Measurements from ENCODE around the gene BSN.
"Not testable (repeated sequence)": the region's sequence is repeated elsewhere in the genome, so short reads cannot be mapped to it uniquely, and the experiment has no call there.

Gene BSN

GRCh38 chr3:49695350-49696015 is 141.2 kb downstream of the BSN start:
- DNase-seq (ENCODE audit: low read depth) = not testable (repeated sequence)

DNA sequence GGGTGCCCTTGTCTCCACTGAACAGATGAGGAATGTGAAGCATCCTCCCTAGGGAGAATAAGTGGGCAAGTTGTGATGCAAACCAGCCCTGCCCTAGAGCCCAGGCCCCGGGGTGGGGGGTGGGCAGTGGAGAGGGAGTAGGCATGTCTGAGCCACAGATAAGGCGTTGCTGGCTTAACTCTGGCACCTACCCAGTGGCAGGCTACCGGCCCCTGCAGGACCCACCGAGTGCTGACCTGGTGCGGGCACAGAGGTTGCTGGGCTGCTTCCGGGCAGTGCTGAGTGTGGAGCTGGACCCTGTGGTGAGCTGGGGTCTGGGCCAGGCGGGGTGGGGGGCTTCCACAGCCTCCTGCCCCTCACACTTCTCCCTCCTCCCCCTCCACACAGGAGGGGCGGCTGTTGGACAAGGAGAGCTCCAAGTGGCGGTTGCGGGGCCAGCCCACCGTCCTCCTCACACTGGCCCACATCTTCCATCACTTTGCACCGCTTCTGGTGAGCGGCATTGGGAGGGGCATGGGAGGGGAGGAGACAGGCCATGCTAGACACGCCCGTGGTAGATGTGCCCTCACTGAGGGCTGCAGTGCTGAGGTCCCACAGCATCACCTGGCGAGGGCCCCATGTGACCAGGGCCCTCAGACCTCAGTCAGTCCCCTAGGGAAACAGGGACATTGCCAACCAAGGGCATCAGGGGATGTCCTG is 145.2 kb downstream of the BSN start:
- no peak for DNase-seq (ENCODE audit: low read depth)

DNA sequence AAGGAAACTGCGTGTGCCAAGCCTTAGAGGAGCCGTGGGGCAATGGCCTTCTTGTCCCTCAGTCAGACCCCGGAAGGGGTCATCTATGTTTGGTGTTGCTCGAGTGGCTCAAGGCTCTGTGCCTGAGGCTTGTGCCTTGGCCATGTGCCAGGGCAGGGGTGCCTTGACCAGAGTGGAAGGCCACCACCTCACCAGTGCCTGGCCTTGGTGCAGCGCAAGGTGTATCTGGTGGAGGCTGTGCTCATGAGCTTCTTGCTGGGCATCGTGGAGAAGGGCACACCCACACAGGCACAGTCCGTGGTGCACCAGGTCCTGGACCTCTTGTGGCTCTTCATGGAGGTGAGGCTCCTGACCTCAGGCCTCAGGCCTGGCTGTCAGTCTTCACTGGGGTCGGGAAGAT is 145.7 kb downstream of the BSN start:
- no peak for DNase-seq (ENCODE audit: low read depth)

DNA sequence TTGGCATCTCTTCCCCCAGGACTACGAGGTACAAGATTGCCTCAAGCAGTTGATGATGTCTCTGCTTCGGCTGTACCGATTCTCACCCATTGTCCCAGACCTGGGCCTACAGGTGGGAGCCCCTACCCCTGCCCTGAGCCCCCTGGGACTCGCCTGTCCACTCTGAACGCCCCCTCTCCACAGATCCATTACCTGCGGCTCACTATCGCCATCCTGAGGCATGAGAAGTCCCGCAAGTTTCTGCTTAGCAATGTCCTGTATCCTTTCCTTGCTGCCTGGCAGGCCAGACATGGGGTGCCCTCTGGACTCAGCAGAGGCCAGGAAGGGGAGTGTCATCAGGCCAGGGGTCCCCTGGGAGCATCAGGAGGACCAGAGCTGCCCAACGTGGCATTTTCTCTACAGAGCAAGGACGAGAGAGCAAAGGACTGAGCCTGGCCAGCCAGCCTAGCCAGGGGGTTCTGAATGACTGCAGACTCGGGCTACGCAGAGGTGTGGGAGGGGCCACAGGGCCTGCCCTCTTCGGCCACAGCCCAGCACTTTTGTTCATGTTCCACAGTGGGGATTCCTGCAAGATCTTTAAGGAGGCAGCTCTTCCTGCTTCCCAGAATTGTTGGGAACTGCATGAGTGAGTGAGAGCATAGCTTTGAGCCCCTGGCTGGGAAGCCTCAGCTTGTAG is 146.3 kb downstream of the BSN start:
- DNase-seq (ENCODE audit: low read depth) = no peak

GRCh38 chr3:49701388-49702077 is 147.3 kb downstream of the BSN start:
- no peak for DNase-seq (ENCODE audit: low read depth)

- no peak for DNase-seq (ENCODE audit: low read depth)
Observed at GRCh38 chr3:49702672-49703071, 148.4 kb downstream of the BSN start.

DNA sequence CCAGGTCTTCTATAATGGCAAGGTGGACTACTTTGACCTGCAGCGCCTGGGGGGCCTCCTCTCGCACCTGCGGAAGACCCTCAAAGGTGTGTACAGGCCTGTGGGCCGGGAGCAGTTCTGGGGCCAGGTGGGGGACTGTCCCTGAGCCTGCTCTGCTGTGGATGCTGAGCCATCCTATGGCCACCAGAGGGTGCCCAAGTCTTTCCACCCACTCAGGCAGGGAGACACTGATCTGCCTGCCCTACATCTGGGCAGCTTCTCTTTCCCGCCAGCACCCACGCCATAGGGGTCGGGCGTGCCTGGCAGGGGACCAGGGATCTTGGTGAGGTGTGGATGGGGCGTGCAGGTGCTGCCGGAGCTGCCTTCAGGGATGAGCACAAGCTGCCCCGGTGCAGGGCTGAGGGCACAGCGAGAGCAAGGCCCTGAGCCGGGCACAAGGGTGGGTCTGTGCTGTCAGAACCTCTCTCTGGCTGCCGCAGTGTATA is 149.2 kb downstream of the BSN start:
- peak; percentile 55 for DNase-seq (ENCODE audit: low read depth)

GRCh38 chr3:49703956-49704355 is 149.7 kb downstream of the BSN start:
- DNase-seq (ENCODE audit: low read depth) = no peak

DNA sequence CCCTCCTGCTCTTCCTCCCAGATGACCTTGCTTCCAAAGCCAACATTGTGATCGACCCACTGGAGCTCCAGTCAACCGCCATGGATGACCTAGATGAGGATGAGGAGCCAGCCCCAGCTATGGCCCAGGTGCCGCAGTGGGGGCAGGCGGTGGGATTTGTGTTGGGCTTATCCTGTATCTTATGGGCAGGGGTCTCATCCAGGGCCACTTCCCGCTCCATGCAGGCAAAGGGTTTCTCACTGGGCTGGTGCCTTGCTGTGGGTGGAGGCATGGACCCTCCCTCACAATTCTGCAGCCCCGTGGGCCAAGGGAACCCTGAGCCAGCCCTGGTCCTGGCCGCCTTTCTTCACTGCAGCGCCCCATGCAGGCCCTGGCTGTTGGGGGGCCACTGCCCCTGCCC is 150.4 kb downstream of the BSN start:
- DNase-seq (ENCODE audit: low read depth) = no peak

DNA sequence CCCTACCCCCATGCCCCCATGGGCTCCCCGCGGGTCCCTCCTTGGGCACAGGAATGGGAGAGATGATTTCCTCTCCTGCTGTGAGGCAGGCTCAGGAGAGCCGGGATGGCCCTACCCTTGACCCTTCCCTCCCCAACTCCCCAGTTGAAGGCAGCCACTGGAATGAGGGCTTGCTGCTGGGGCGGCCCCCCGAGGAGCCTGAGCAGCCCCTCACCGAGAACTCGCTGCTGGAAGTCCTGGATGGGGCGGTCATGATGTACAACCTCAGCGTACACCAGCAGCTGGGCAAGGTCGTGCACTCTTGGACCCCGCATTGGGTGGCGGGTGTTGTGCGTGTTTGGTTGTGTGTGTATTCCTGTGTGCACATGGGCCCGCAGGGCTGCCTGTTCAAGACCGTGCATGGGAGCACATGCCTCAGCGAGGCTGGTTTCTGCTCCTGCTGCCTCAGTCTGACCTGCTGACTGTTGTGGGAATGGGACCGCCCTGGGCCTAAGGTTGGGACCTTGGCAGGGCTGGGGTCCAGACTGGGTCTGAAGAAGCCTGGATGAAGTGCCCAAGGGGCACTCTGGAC is 151.2 kb downstream of the BSN start:
- DNase-seq (ENCODE audit: low read depth) = no peak

GRCh38 chr3:49706456-49707112 is 152.3 kb downstream of the BSN start:
- DNase-seq (ENCODE audit: low read depth) = no peak

GRCh38 chr3:49707113-49707480 is 152.8 kb downstream of the BSN start:
- no peak for DNase-seq (ENCODE audit: low read depth)

DNA sequence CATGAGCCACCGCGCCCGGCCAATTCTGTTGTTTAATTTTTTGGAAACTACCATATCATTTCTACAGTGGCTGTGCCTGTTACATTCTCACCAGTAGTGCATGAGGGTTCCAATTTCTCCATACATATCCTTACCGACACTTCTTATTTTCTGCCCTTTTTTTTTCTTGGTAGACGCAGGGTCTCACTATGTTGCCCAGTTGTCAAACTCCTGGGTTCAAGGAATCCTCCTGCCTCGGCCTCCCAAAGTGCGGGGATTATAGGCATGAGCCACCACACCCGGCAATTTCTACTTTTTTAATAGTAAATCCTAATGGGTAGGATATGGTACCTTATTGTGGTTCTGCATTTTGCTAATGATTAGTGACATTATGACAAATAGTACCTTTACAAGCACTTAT is 155.6 kb downstream of the BSN start:
- DNase-seq (ENCODE audit: low read depth) = no peak

DNA sequence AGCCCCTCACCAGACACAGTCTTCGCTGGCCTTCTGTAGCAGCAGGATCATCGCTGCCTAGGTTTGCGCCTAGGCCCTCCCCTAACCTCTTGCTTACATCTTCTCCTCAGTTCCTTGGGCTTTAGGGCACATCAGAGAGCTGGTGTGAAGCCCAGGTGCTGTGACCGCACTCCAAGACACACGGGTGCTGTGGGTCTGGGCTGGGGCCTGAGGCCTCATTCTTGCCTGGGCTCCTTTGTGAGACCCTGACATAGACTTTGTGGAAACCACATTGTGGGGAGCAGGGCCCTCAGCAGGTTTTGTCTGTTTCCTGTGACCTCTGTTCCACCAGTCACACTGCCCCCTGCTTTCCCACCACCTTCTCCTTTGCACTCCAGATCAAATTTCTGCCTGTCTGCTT is 157.2 kb downstream of the BSN start:
- no peak for DNase-seq (ENCODE audit: low read depth)

GRCh38 chr3:49712166-49712565 is 157.9 kb downstream of the BSN start:
- no peak for DNase-seq (ENCODE audit: low read depth)

DNA sequence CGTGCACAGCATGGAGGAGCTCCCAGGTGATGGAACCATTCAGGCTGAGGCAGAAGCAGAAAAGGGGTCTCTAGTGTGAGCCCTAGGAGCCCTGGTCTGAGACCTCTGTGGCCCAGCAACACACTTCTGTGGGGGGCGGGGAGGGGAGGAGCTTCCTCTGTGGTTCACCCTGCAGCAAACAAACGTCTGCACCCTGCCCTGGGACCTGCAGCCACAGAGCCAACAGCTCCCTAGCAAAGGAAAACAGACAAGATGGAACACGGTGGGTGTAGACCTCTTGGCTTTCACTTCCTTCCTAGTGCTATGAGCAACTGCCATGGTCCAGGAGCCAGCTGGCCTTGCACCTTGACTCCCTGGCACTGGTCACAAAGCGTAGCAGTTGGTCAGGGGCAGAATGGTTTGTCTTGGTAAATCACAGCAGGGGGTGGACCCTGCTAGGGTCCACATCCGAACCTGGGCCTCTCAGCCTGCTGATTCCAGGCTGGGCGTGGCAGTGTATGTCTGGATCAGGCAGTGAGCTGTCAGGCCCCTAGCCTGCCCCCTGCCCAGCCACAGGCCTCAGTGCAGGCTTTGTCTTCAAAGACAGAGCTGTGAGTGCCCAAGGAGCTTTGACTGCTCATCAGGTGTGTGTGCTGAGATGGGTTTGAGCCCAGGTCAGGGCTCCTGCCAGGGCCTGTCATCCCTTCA is 158.5 kb downstream of the BSN start:
- no peak for DNase-seq (ENCODE audit: low read depth)

GRCh38 chr3:49713336-49714105 is 159.2 kb downstream of the BSN start:
- DNase-seq (ENCODE audit: low read depth) = no peak

DNA sequence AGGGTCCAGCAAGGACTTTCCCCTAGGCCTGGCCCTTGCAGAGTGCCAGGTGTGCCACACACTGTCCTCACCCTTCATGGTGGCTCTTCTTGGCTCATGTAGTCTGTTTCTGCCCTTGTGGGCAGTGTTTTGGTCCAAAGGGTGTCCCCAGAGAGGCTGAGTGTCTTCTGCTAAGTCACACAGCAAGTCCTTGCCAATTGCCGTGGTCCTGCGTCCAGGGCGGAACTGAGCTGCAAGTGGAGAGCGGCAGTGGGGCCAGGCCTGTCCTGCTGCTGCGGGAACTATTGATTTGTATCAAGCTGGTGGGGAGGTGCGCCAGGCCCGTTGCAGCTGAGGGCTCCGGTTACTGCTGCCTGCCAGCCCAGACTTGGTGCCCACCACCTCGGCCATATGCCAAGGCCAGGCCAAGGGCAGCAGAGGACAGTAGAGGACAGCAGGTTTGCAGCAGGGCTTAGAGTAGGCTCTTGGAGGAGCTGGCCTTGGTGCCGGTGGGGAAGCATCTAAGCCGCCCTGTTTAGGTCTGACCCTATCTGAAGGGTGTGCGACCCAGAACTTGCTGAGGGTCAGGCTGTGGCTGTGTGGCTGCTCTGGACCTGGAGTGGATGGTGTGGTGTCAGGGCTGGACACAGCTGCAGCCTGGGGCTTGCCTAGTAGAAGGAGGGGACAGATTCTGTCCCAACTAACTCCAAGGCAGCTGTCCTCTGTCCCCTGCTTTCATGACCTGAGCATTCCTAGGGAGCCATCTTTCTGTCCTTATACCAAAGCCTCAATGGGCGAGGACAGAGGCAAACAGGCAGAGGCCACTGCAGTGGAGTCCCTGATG is 160.7 kb downstream of the BSN start:
- no peak for DNase-seq (ENCODE audit: low read depth)

GRCh38 chr3:49715611-49716121 is 161.4 kb downstream of the BSN start:
- no peak for DNase-seq (ENCODE audit: low read depth)
